Activated naive CD8-positive, alpha-beta T cell treated with anti-CD3 and anti-CD28 coated beads for 36 hours (primary cell): ENCODE results near the gene PAQR5. TPM values are rescaled to one million over a fixed set of nuclear protein-coding genes. Genes with fewer than 3 reads are reported as not detected.
"Not testable (repeated sequence)": the region's sequence is repeated elsewhere in the genome, so short reads cannot be mapped to it uniquely, and the experiment has no call there.

Source experiments
- DNase-seq: peaks from one replicate; pipeline ENCODE4 v3.0.0; 2021
- H3K27ac Mint-ChIP-seq: one replicate; pipeline ENCODE4 v1.8.0; 2022; ENCODE audit warnings: mild to moderate bottlenecking, moderate library complexity, mixed read lengths
- H3K27me3 Mint-ChIP-seq: one replicate; pipeline ENCODE4 v1.8.0; 2022; ENCODE audit warnings: mild to moderate bottlenecking, mixed read lengths
- H3K36me3 Mint-ChIP-seq: one replicate; pipeline ENCODE4 v1.8.0; 2021; ENCODE audit warnings: mild to moderate bottlenecking, mixed read lengths
- H3K4me1 Mint-ChIP-seq: one replicate; pipeline ENCODE4 v1.8.0; 2021; ENCODE audit warnings: mixed read lengths
- H3K4me3 Mint-ChIP-seq: one replicate; pipeline ENCODE4 v1.8.0; 2022; ENCODE audit warnings: mild to moderate bottlenecking, moderate library complexity, mixed read lengths
- H3K9me3 Mint-ChIP-seq: one replicate; pipeline ENCODE4 v1.8.0; 2022; ENCODE audit warnings: mixed read lengths
- total RNA-seq, 2 experiments: library from RNA; stranded (reverse); gene quantifications; one replicate each; pipeline ENCODE4 v1.2.3, GENCODE V29; 2021

Gene PAQR5
- total RNA-seq, 2 experiments from 2014 or later = 0.06 to 0.23 TPM

DNA sequence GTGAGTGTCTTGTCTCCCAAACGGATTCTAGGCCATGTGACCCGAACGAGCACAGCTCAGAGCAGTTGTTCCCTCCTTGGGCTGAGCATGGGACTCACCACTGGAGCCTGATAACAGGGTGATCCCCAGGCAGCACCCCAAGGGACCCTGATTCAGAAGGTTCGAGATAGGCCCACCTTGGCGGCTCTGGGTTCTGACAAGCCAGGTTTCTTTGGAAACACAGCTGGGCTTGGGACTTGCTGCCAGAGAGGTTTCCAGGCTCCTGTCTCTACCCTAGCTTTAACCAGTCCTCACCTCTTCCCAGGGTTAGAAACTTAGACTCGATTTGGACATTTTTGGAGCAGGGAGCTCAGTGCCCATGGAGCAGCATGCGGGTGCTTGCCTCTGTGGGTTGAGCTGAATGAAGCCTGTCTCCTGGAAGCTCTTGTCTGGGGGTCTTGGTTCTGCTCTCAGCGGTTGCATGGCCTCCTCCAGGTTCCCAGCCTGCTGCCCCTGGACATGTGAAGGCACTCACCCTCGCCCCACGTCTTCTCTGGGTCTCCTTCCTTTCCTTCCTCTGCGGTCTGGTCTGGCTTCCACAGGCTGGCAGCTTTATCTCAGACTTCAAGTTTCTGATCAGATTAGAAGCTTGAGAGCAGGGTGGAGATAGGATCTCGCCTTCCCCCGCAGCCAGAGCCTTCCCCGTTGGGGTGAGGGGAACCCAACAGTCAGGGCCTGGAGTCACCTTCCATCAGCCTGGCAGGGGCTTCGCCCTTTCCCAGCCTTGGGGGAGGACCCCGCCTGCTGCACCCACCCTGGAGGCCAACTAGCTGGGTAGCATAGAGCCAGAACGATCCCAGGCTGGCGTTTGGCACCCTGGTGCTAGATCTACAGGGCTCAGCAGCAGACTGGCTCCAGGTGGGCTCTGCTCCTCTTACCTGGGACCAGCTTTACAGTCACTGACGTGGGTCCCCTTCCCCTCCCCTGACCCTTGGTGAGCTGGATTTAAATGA lies 21.0 kb downstream of the PAQR5 start:
- H3K9me3 Mint-ChIP-seq = no peaks in the 10 kb centered on the region
- no peaks in the 10 kb centered on the region for H3K36me3 Mint-ChIP-seq
- no peak for DNase-seq
- peaks cover 16% of the 10 kb centered on the region for H3K27me3 Mint-ChIP-seq
- no peak overlapping the region for H3K27ac Mint-ChIP-seq
- H3K4me1 Mint-ChIP-seq = peaks cover 8% of the 10 kb centered on the region
- no peak overlapping the region for H3K4me3 Mint-ChIP-seq

DNA sequence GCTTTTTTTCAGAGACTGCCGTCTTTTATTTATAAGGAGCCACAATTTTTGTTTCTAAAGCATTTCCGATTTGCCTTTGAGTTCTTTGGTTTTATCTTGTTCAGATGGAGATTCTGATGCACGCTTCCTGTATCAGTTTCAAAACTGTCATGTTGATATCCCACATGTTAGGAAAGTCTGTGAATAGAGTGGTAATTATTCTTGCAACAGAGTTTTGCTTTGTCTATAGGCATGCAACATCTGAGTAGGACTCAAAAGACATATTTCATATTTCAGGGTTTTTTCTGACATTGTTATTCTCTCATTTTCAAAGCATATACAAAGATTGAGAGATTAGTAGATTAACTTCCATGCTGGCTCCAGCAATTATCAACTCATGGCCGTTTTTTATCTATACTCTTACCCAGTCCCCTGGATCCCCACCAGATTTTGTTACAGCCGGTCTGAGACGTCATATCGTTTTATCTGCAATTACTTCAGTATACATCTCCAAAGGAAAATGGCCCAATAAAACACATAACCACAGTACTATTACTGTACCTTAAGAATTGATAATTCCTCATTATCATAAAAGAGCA lies 22.4 kb downstream of the PAQR5 start:
- Mint-ChIP-seq H3K9me3 (no peaks in the 10 kb centered on the region), H3K4me3 (peak overlapping the region; percentile 0), H3K36me3 (no peaks in the 10 kb centered on the region), H3K27ac (peak overlapping the region; percentile 69), H3K4me1 (peaks cover 8% of the 10 kb centered on the region), H3K27me3 (peaks cover 16% of the 10 kb centered on the region)
- DNase-seq = no peak

DNA sequence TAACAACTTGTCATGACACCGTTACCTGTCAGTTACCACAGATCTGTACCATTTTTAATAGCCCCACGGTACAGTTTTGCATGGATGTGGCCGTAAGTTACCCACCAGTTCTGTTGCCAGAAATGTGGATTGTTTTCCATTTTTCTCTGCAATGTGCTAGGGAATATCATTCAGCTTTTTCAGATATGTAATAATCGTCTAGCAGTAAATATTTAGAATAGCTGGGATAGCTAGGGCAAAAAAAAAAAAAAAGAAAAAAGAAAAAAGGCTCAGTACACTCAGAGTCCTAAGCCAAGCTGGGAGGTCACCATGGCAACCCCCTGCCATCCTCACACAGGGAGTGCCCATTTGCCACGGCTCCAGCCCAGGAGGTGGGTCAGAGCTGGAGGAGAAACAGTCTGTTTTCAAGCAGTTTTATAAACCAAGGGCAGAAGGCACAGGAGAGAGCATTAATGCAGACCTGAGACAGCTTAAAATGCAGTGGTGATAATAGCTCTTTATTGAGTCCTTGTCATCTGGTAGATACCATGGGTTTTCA lies 25.2 kb downstream of the PAQR5 start:
- Mint-ChIP-seq H3K36me3 (no peaks in the 10 kb centered on the region), H3K27ac (no peak overlapping the region), H3K27me3 (peaks cover 16% of the 10 kb centered on the region), H3K4me3 (no peak overlapping the region), H3K9me3 (no peaks in the 10 kb centered on the region), H3K4me1 (peaks cover 8% of the 10 kb centered on the region)
- no peak for DNase-seq

DNA sequence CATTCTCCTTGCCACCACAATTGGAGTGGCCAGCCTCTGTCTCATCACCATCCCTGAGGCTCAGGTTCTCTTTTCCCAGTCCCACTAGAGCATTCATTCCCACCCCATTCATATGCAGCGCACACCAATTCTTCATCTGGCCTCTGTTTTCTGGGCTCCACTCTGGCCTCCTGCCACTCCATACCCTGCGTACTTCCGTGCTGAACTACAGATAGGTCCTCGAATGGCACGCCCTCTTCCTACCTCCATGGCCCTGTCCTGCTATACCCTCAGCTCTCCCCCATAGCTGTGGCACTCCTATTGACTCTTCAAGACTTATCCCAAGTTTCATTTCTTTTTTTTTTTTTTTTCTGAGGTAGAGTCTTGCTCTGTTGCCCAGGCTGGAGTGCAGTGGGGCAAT lies 25.9 kb downstream of the PAQR5 start:
- H3K9me3 Mint-ChIP-seq = no peaks in the 10 kb centered on the region
- DNase-seq = no peak
- H3K4me3 Mint-ChIP-seq = no peak overlapping the region
- peaks cover 16% of the 10 kb centered on the region for H3K27me3 Mint-ChIP-seq
- no peaks in the 10 kb centered on the region for H3K36me3 Mint-ChIP-seq
- no peak overlapping the region for H3K27ac Mint-ChIP-seq
- H3K4me1 Mint-ChIP-seq = peaks cover 8% of the 10 kb centered on the region

DNA sequence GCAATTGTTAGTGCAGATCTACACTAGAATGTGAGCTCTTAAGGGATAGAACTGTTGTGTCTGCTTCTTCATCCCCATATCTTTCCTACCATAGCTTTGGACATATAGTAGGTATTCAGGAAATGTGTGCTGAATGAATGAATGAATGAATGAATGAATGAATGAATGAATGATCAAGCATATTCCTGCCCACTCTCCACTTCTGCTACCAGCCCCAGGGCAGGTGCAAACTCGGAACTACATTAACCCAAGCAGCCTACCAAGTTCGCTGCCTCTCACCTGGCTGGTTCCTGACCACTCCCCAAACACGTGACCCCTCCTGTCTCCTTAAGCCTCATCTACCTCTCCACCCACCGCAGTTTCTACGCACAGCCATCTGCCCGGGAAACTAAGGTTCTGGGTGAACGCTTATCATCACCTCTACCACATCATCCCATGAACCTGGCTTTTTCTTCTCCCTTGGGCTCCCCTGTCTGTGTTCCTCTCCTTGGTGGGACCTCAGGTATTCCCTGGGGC lies 26.8 kb downstream of the PAQR5 start:
- H3K27ac Mint-ChIP-seq = no peak overlapping the region
- H3K27me3 Mint-ChIP-seq = peaks cover 12% of the 10 kb centered on the region
- H3K9me3 Mint-ChIP-seq = no peaks in the 10 kb centered on the region
- no peaks in the 10 kb centered on the region for H3K36me3 Mint-ChIP-seq
- no peak for DNase-seq
- peaks cover 8% of the 10 kb centered on the region for H3K4me1 Mint-ChIP-seq
- no peak overlapping the region for H3K4me3 Mint-ChIP-seq

DNA sequence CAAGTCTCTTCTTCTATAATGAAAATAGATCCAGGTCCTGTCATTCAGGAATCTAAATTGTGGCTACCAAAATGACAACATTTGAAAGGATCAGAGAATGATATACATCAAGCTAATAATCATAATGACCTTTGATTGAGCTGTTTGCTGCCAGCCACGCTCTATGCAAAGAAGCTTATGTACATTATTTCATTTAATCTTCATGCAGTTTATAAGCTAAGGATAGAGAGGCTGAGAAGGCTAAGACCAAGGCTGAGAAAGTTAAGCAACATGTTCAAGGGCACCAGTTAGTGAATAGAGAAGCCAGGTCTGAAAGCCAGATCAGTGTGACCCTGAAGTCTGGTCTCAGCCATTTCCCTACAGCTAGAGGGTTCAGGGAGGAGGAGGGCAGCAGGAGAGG lies 29.4 kb downstream of the PAQR5 start:
- H3K27ac Mint-ChIP-seq = no peak overlapping the region
- peaks cover under 1% of the 10 kb centered on the region for H3K27me3 Mint-ChIP-seq
- no peaks in the 10 kb centered on the region for H3K4me1 Mint-ChIP-seq
- no peak overlapping the region for H3K4me3 Mint-ChIP-seq
- no peaks in the 10 kb centered on the region for H3K36me3 Mint-ChIP-seq
- no peak for DNase-seq
- H3K9me3 Mint-ChIP-seq = no peaks in the 10 kb centered on the region

DNA sequence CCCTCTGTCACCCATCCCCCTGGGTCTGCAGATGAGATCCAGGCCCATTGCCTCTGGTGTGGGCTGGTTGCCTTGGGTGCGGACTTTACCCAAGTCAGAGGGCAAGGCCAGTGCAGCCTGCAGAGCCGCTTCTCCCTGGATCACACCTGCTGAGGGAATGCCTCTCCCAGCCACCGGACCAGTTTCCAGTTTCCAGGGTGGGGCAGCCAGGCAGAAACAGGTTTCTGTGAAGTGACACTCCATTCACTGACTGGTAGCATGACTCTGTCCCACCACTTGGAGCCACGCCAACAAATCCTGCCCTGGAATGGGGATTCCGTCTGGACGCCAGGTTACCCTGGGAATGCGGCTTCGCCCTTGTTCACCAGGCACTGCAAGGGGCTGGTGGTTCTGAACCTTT lies 30.0 kb downstream of the PAQR5 start:
- no peak for DNase-seq
- no peak overlapping the region for H3K4me3 Mint-ChIP-seq
- no peaks in the 10 kb centered on the region for H3K27me3 Mint-ChIP-seq
- H3K9me3 Mint-ChIP-seq = no peaks in the 10 kb centered on the region
- H3K36me3 Mint-ChIP-seq = no peaks in the 10 kb centered on the region
- no peaks in the 10 kb centered on the region for H3K4me1 Mint-ChIP-seq
- no peak overlapping the region for H3K27ac Mint-ChIP-seq

DNA sequence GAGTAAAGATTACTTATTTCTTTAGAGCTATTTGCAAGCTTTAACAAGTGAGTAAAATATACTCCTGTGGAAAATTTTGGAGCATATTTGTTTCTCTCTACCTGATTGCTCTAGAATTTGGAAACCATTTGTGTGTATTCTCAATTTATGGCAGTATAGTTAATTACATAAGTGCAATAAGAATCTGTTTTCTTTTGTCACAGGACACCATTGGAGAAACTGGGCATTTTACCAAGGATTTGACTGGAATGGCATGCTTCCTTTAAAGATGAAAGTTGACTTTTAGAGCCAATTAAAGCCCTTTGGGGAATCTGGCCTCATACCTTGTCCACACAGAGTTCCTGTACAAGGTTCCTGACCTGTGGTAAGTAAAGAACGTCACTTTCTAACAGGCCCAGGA lies 38.4 kb downstream of the PAQR5 start:
- Mint-ChIP-seq H3K27ac (no peak overlapping the region), H3K27me3 (no peaks in the 10 kb centered on the region), H3K4me3 (no peak overlapping the region), H3K9me3 (peaks cover 1% of the 10 kb centered on the region), H3K4me1 (no peaks in the 10 kb centered on the region), H3K36me3 (no peaks in the 10 kb centered on the region)
- no peak for DNase-seq

DNA sequence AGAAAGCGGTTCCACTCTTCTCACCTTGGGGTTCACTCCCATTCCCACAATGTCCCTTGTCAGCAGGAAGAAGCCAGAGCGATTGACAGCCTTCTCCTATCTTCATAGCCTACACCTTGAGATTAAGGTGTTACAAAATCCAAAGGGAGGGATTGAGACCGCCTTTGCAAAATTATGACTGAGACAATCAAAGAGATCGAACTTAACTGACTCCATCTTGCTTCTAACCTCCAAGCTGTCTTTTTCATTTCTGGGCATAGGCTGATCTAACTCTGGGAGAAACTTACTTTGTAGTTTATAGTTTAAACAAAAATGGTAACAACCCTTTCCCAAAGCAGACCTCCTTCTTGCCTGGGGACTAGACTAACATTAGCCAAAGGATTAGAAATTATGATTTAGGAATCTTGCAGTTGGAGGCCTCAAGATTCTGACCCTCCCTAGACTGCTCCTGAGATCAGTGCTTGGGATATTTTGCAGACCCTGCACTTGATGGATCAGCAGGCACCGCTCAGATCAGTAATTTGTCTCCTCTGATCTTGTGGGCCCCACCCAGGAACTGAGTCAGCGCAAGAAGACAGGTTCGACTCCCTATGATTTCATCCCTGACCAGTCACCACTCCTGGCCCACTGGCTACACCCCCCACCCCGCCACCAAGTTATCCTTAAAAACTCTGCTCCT lies 40.0 kb downstream of the PAQR5 start:
- Mint-ChIP-seq H3K36me3 (no peaks in the 10 kb centered on the region), H3K27me3 (no peaks in the 10 kb centered on the region), H3K4me1 (no peaks in the 10 kb centered on the region), H3K4me3 (no peak overlapping the region), H3K27ac (no peak overlapping the region), H3K9me3 (peaks cover 1% of the 10 kb centered on the region)
- DNase-seq = no peak

DNA sequence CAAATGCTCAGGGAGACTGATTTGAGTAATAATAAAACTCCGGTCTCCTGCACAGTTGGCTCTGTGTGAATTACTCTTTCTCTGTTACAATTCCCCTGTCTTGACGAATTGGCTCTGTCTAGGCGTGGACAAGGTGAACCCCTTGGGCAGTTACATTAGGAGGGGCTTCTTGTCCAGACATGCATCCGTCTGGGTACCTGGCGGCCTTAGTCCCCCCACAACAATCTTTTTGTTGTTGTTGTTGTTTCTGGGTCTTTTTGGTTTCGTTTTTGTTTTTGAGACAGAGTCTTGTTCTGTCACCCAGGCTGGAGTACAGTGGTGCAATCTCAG lies 40.5 kb downstream of the PAQR5 start:
- not testable (repeated sequence) for H3K4me3 Mint-ChIP-seq, H3K4me1 Mint-ChIP-seq, H3K9me3 Mint-ChIP-seq, H3K27ac Mint-ChIP-seq, DNase-seq, H3K27me3 Mint-ChIP-seq, H3K36me3 Mint-ChIP-seq

DNA sequence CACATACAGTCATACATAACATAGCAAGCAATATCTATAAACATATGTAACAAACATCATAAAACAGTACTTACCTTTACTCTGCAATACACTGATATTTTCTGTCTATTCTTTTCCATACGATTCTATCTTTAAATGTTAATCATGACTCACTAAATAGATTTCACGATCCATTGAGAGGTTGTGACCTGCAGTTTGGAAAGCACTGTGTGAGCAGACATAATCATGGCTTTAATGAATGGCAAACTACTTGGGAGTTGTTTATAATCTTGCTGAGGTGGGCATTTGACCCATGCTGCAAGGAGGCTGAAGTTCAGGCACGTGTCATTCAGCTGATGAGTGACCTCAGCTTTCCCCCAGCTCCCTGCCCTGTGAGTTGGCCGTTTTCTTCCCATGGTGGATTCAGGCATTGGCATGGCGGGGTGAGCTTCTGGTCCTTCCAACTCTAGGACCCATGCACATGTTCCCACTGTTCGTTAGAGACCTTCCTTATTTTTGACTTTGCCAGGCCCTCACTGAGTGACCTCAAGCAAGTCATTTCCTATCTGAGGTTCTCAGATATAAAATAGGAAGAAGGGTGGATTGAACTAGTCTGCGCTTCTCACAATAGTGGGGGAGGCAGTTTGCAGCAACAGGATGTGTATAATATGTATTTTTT lies 41.7 kb downstream of the PAQR5 start:
- H3K9me3 Mint-ChIP-seq = peaks cover 1% of the 10 kb centered on the region
- DNase-seq = no peak
- no peak overlapping the region for H3K4me3 Mint-ChIP-seq
- peaks cover 4% of the 10 kb centered on the region for H3K27me3 Mint-ChIP-seq
- no peaks in the 10 kb centered on the region for H3K4me1 Mint-ChIP-seq
- no peaks in the 10 kb centered on the region for H3K36me3 Mint-ChIP-seq
- H3K27ac Mint-ChIP-seq = no peak overlapping the region

DNA sequence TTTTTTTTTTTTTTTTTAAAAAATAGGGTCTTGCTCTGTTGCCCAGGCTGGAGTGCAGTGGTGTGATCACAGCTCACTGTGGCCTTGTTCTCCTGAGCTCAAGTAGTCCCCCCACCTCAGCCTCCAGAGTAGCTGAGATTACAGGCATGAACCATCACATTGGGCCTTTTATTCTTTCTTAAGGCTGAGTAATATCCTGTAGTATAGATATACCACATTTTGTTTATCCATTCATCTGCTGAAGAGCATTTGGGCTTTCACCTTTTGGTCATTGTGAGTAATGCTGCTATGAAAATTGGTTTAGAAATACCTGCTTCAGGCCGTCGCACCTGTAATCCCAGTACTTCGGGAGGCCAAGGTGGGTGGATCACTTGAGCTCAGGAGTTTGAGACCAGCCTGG lies 42.6 kb downstream of the PAQR5 start:
- no peaks in the 10 kb centered on the region for H3K36me3 Mint-ChIP-seq
- H3K27ac Mint-ChIP-seq = no peak overlapping the region
- no peak for DNase-seq
- H3K9me3 Mint-ChIP-seq = no peaks in the 10 kb centered on the region
- no peak overlapping the region for H3K4me3 Mint-ChIP-seq
- H3K4me1 Mint-ChIP-seq = no peaks in the 10 kb centered on the region
- H3K27me3 Mint-ChIP-seq = peaks cover 4% of the 10 kb centered on the region

DNA sequence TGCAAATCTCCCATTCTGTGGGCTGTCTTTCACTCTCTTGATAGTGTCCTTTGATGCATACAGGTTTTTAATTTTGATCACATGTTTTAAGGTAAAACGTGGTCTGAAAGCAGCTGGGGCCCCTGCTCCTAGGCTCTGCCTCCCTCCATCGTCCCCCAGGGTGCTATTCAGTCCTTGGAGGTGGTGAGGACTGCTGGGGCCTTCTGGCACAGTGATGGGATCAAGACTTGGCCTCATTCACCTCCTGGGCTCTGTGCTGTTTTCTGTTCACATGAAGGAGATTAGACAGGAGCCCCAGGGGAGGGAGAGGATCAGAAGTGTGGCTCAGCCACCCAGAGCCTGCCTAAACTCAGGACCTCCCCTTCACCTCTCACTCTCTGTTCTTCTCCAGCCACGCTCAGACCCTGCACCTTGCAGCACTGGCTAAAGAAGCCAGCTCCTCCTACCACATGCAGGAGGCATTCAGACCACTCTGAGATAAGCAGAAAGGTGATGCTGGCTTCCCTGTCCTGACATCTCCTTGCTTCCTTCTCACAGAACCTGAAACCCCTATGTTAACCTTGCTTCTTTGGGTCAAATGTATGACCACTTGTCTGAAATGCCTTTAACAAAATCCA lies 43.9 kb downstream of the PAQR5 start:
- Mint-ChIP-seq H3K27ac (no peak overlapping the region), H3K4me1 (no peaks in the 10 kb centered on the region), H3K27me3 (peaks cover 4% of the 10 kb centered on the region), H3K9me3 (no peaks in the 10 kb centered on the region), H3K4me3 (no peak overlapping the region), H3K36me3 (no peaks in the 10 kb centered on the region)
- DNase-seq = no peak

DNA sequence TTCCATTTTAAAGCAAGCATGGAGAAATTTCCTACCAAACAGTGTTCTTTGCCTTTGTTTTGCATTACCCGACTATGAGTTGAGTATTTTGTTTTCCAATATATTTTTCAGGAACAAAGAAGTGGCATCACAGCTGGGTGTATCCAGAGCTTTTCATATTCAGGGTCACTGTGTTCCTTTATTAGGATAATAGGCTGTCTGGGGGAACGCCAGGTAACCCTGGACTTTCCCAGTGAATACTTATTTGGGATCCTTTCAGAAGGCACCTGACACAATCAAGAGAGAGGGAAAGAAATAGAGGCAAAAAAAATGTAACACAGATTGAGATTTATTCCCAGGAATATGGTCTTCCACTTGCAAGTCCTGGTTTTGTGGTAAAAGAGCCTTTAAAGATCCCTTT lies 44.4 kb downstream of the PAQR5 start:
- Mint-ChIP-seq H3K4me3 (no peak overlapping the region), H3K27ac (no peak overlapping the region), H3K4me1 (no peaks in the 10 kb centered on the region), H3K27me3 (peaks cover 4% of the 10 kb centered on the region), H3K36me3 (no peaks in the 10 kb centered on the region), H3K9me3 (no peaks in the 10 kb centered on the region)
- no peak for DNase-seq
